GM12872 (cell line): ENCODE data around the gene HSPA9.

Experiments used
- TF ChIP-seq, protein P1 (sequence below): IDR thresholded peaks from 3 replicates; pipeline ENCODE4 v1.5.1; 2011; ENCODE audit warnings: low read depth, mild to moderate bottlenecking, low read length, moderate library complexity; ENCODE audit not compliant: insufficient read depth

Gene HSPA9

DNA sequence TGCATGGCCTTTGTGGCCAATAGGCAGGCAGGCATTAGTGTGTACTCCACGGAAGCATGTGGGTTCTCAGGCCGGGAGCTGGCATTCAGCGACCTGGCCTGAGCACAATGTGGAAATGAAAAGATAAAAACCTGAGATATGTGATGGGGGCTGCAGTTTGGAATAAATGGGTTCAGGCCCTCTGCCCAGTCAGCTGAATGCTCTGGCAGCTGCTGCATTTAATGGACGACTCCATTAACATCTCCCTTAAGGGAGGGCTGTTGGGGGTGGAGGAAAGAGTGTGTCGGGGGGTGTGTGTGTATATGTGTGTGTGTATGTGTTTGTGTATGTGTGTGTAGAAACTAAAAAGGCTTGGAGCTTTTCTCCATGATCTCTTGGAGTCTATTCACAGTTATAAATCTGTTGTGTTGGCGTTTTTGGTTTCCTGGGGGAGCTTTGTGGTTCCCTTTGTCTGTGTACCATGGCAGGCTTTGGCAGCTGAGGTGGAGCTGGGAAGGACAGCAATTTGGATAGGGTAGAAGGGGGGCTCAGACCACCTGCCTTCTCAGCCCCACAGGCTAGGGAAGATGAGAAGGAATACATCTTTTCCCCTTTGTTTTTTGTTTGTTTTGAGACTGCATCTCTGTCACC is 27.3 kb upstream of the HSPA9 start:
- TF ChIP-seq, protein P1, sequence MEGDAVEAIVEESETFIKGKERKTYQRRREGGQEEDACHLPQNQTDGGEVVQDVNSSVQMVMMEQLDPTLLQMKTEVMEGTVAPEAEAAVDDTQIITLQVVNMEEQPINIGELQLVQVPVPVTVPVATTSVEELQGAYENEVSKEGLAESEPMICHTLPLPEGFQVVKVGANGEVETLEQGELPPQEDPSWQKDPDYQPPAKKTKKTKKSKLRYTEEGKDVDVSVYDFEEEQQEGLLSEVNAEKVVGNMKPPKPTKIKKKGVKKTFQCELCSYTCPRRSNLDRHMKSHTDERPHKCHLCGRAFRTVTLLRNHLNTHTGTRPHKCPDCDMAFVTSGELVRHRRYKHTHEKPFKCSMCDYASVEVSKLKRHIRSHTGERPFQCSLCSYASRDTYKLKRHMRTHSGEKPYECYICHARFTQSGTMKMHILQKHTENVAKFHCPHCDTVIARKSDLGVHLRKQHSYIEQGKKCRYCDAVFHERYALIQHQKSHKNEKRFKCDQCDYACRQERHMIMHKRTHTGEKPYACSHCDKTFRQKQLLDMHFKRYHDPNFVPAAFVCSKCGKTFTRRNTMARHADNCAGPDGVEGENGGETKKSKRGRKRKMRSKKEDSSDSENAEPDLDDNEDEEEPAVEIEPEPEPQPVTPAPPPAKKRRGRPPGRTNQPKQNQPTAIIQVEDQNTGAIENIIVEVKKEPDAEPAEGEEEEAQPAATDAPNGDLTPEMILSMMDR, result no peak

DNA sequence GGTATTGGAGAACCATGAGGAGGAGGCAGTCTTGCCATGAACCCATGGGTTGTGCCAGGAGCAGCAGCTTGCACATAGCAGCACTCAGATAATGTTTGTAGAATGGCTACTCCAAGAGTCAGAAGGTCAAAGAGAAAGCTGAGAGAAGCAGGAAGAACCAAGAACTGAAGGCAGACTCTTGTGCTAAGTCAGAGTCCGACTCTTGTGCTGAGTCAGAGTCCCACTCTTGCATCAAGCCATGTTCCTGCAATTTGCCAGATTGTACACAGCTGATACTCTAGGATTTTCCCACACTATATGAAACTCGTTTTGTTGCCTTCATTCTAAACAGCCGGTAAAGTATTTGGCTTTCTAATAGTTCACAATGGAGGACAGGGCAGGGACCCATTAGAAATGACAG is 26.2 kb upstream of the HSPA9 start:
- TF ChIP-seq, protein P1, result no peak

DNA sequence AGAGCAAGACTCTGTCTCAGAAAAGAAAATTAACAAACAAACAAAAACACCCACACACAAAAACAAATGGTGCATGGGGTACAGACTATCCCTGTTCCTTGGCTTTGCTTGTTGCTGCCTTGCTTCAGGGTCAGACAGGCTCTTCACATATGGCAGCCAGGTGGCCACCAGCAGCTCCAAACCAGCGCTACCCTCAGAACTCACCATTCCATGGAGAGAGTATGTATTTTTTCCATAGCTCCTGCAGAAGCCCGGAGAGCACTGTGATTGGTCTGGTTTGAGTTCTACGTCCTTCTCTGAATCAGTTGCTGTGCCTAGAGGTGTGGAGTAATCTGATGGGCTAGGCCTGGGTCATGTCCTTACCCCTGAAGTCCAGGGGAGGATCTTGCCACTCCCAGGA is 25.2 kb upstream of the HSPA9 start:
- TF ChIP-seq, protein P1, result no peak

DNA sequence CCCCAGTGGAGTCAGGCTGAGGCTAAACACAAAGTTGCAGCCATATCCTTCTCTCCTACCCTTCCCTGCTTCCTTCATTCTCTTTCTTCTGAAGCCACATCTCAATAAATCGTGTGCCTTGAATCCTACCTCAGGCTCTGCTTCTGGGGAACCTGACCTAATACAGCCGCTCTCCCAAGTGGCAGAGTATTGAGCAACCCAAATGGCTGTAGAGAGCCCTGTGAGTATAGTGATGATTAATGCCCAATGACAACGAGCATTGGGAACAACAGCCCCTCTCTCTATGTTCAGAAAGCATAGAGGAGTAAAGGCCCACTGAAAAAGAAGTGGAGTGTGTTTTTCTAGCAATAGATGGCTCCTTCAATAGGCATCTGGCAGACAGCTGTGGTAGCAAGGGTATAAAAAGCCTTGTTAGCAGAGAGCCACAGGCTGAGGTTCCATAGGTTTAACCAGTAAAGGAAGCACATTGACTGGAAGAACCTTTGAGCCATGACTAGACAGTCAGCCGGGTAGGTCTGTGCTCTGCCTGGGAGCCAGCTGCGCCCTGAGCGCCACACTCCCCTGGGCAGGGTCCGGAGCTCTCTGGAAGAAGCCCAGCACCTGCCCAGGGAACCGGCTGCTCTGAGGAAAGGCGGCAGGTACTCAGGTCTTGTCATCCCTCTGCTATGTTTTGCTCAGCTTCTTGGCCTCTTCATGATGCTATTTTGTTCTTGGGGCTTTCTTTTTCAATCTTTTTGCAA is 22.6 kb upstream of the HSPA9 start:
- TF ChIP-seq, protein P1, result no peak

DNA sequence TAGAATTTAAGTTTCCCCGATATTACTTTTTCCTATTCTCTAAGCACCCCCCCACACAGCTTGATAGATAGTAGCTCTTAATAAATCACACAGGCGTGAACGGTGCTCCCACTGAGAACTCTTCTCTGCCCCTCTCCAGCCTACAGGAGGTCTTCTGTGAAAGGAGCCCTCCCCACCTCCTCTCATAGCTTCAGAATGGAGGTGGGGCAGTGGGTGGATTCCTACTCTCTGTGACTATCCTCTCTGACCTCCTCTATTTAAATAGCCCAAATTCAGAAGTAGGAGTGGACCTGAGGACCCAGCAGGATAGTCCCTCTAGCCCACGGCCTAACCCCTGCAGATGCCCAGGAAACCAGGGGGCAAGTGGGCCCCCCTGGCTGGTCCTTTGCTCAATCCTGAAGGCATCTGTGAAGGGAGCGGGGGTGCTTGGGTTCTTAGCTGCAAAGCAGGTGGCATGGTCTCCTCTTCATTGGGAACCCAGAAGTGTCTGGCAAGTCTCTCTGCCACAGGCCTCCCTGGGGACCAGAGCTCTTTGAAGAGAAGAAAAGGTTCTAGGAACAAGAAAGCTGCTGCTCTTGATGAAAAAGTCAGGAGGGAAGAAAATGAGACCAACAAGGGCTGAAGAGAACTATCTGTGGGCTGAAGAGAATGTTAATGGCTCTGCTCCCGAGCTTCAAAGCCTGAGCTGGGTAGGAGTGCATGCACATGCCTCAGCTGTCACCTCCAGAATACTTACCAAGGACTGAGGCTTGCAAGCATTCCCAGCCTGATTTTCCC is 21.1 kb upstream of the HSPA9 start:
- TF ChIP-seq, protein P1, result no peak

DNA sequence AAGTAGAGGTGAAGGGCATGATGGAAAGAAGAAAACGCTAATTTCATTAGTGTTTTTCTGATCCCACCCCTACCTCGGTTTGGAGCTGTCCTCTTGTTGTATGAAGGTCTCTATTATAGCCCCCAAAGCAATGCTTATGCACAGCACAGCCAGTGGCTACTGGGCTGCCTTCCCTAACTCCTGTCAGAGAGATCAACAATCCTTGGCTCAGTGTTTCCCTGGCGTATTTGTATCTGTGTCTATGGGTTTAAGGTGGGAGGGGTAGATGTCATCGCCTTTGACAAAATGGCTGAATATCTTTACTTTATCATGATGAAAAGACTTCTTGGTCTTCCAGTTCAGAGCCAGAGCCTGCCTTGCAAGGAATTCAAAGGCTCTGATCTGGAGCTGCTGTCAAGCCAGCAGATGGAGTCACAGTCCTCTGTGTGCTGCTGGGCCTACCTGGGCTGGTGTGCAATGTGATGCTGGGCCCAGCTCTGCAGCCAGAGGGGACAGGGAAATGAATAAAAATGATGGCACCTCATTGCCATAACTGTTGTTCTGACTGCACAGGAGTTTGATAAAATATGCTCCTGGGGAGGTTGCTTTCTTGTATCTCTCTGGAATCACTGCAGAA is 20.1 kb upstream of the HSPA9 start:
- TF ChIP-seq, protein P1, result no peak

DNA sequence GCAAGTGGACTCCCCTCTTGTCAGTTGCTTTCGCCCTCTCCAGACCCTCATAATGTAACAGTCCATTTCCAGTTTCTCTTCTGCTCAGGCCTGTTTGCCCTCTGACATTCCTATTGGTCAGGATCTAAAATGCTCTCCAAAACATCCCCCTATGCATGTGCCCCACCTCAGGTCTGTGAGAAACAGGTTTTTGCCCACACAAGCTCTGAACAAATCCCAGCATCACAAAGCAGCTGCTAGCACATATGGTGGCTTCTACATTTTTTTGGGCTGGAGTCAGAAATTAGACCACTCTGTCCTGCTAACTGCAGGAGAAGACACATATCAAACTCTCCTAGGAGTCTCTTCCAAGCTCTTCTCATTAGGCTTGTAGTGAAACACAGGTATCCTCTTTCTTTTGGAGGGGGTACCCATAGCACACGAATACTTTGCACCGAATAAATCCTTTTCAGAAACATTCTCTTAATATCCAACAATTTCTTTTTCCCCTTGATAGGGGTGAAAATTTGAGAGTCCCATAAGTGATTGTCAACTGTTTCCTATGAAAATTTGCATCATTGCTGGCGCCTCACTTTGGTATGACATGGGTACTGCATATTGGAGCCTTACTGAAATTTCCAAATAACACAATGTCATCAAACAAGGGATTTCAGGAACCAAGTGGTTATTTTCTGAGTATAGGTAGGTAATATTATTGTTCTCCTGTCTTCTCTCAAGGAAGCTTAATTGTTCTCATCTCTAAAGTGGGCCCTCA is 19.3 kb upstream of the HSPA9 start:
- TF ChIP-seq, protein P1, result peak; percentile 41; the same call in 2 of the 3 replicates
